Heart left ventricle (tissue), 16 donors: ENCODE measurements around the gene DNASE2B. TPM values are rescaled to one million over a fixed set of nuclear protein-coding genes. Genes with fewer than 3 reads are reported as not detected.

Source experiments
- ATAC-seq, 4 donors: fragments of 200-7000 bp; cut with Tn5 transposase; one replicate each; pipeline ENCODE4 v1.9.1; 2020 to 2022; ENCODE audit warnings: moderate library complexity in 4 of 4, mild to moderate bottlenecking in 3 of 4, moderate number of reproducible peaks in 1 of 4
- DNase-seq, 5 donors: peaks; one replicate each; pipeline ENCODE4 v3.0.0-alpha.2; 2020
- H3K27ac ChIP-seq, 12 donors: fragments of 200-600 bp; sonication (generic) in 4 of 12; one replicate each; pipeline versions ENCODE4 v1.5.0 to v1.8.0; 2016 to 2022; ENCODE audit warnings: mild to moderate bottlenecking in 2 of 12
- H3K27me3 ChIP-seq, 9 donors: fragments of 200-600 bp; sonication (generic) in 2 of 9; one replicate each; pipeline versions ENCODE4 v1.5.1 to v1.8.0; 2016 to 2022; ENCODE audit warnings: mild to moderate bottlenecking in 3 of 9
- H3K36me3 ChIP-seq, 9 donors: fragments of 200-600 bp; sonication (generic) in 2 of 9; one replicate each; pipeline versions ENCODE4 v1.5.0 to v1.8.0; 2018 to 2022; ENCODE audit warnings: mild to moderate bottlenecking in 2 of 9
- H3K4me1 ChIP-seq, 12 donors: fragments of 200-600 bp; sonication (generic) in 4 of 12; one replicate each; pipeline versions ENCODE4 v1.5.0 to v1.8.0; 2016 to 2022; ENCODE audit warnings: mild to moderate bottlenecking in 3 of 12
- H3K4me3 ChIP-seq, 12 donors: fragments of 200-600 bp; sonication (generic) in 4 of 12; one replicate each; pipeline versions ENCODE4 v1.5.0 to v1.8.0; 2017 to 2022; ENCODE audit warnings: mild to moderate bottlenecking in 9 of 12, moderate library complexity in 4 of 12
- H3K9me3 ChIP-seq, 12 donors: fragments of 200-600 bp; sonication (generic) in 4 of 12; one replicate each; pipeline versions ENCODE4 v1.5.0 to v1.8.0; 2016 to 2022; ENCODE audit warnings: mild to moderate bottlenecking in 1 of 12
- CTCF ChIP-seq, 12 donors: fragments of 200-600 bp; sonication (generic) in 4 of 12; IDR thresholded peaks; one replicate each; pipeline versions ENCODE4 v1.5.0 to v1.8.0; 2018 to 2022; ENCODE audit warnings: antibody characterized with exemption in 12 of 12, mild to moderate bottlenecking in 5 of 12
- POLR2A ChIP-seq, 2 donors: fragments of 450-650 bp; IDR thresholded peaks; one replicate each; pipeline ENCODE4 v1.6.1; 2017; ENCODE audit warnings: antibody characterized with exemption in 2 of 2, mild to moderate bottlenecking in 2 of 2, moderate library complexity in 2 of 2
- WGBS, 4 donors: extraction: QIAGEN DNeasy Blood & Tissue Kit in 2 of 4; methylation state at CpG; one replicate each; pipeline versions ENCODE4 v1.1.5 to v1.1.7; 2013 to 2018; 5-methylcytosine and 5-hydroxymethylcytosine counted together
- intact Hi-C, 10 donors: fragments of 100-400 bp; cut with DNase I; formaldehyde crosslinking; loops; one replicate each; pipeline versions ENCODE4 v1.11.1 to v1.14.2; 2022
- polyA plus RNA-seq, 2 donors: library from polyadenylated mRNA; stranded (reverse); fragments of 200-250 nt; gene quantifications; one replicate each; pipeline ENCODE4 v1.2.3, GENCODE V29; 2013
- total RNA-seq, 9 donors: library from RNA; depleted of rRNA in 2 of 9; stranded (reverse); fragments of >200 nt in 2 of 9; fragmentation: NEBNext Ultra II Directional in 3 of 9; extraction: Animal tissue kit (Norgen Biotek cat#: 25700) in 3 of 9; gene quantifications; one replicate each; pipeline versions ENCODE4 v1.1.0 to v1.2.4, GENCODE V29; 2016 to 2023
- donor health status: ischemic (EF 13 %, LVEDD 7.1; RV severe dilation, severe dysfunction).
- donor health status: healthy with polysubstance abuse.
- donor health status: DM: no; HTN: yes; CAD: no.
- donor health status: DM: no; HTN: no; CAD: no.
- donor health status: ischemic (EF 25% LVEDD 6.9; RV normal size, moderate dysfunction).
- donor health status: ischemic (EF 25% LVEDD 5.7; RV mildly dilated, moderate dysfunction).
- donor health status: healthy.
- donor health status: DM: yes; HTN: yes; CAD: no.
- donor health status: ischemic (EF 35%, LVEDD 5.7; RV mildly dilated, moderate dysfunction).
- donor health status: nonischemic (EF 11% LVEDD 7.7; RV severe dilation, severe dysfunction).
- donor health status: DM: yes; HTN: yes; CAD: no.
- donor health status: PGD.
- donor health status: ischemic (EF 29% LVEDD 5.4; RV normal size, mild dysfunction).
- donor health status: nonischemic (EF 23%, LVEDD 6.1; RV moderate dilation, normal function).

The DNASE2B gene
- total and polyA plus RNA-seq, 11 donors, result 0.06 to 0.53 TPM; not detected in 9

- no peaks in the 10 kb centered on the region for H3K9me3 ChIP-seq
- peak overlapping the region in 6 of 12 donors; percentile 7 to 65 (median 50) for H3K27ac ChIP-seq
- 44 to 52% (median 49%) methylated on average over 5 of the region's 5 CpGs for WGBS, 4 donors
- ATAC-seq (peak in 3 of 4 donors; percentile 35 to 59 (median 49)), DNase-seq (peak in 2 of 5 donors; percentile 11 to 33)
- no peak for TF ChIP-seq POLR2A (IDR thresholded peaks at IDR 0.05)
- no peak for TF ChIP-seq CTCF (IDR thresholded peaks at IDR 0.05)
- H3K4me3 ChIP-seq, result no peak overlapping the region
- intact Hi-C loops, result loop anchor here in 1 of 10 donors (5.0 kb wide), 1 partner anchor 73 kb away; the partner anchor contains the start of gene SAMD13
- no peaks in the 10 kb centered on the region for H3K27me3 ChIP-seq
- no peaks in the 10 kb centered on the region for H3K36me3 ChIP-seq
- peaks cover 0 to 34% (median 5%) of the 10 kb centered on the region in 12 donors for H3K4me1 ChIP-seq
These were observed 23.1 kb upstream of the DNASE2B start for GRCh38 chr1:84374991-84375696.

- peak overlapping the region in 2 of 12 donors; percentile 56 to 60 for H3K27ac ChIP-seq
- intact Hi-C loops, result loop anchor here in 1 of 10 donors (5.0 kb wide), 1 partner anchor 74 kb away; the partner anchor contains the start of gene SAMD13
- H3K4me1 ChIP-seq, result peaks cover 0 to 34% (median 5%) of the 10 kb centered on the region in 12 donors
- H3K9me3 ChIP-seq, result no peaks in the 10 kb centered on the region
- ATAC-seq (no peak), DNase-seq (no peak)
- H3K36me3 ChIP-seq, result no peaks in the 10 kb centered on the region
- WGBS, 4 donors, result 67 to 74% (median 72%) methylated on average over 7 of the region's 7 CpGs
- no peak overlapping the region for H3K4me3 ChIP-seq
- no peak for TF ChIP-seq CTCF (IDR thresholded peaks at IDR 0.05)
- no peak for TF ChIP-seq POLR2A (IDR thresholded peaks at IDR 0.05)
- H3K27me3 ChIP-seq, result no peaks in the 10 kb centered on the region
These were observed 22.0 kb upstream of the DNASE2B start for GRCh38 chr1:84376000-84376910.

- peak in 2 of 5 donors; percentile 46 to 50 for DNase-seq
- 29 to 33% (median 31%) methylated on average over 3 of the region's 3 CpGs for WGBS, 4 donors
- Histone ChIP-seq H3K4me1 (peaks cover 0 to 34% (median 5%) of the 10 kb centered on the region in 12 donors), H3K4me3 (no peak overlapping the region), H3K36me3 (no peaks in the 10 kb centered on the region), H3K27ac (no peak overlapping the region), H3K27me3 (no peaks in the 10 kb centered on the region), H3K9me3 (no peaks in the 10 kb centered on the region)
- intact Hi-C loops, result loop anchor here in 1 of 10 donors (5.0 kb wide), 1 partner anchor 75 kb away; the partner anchor contains the start of gene SAMD13
- peak; percentile 45 to 78 (median 65) for ATAC-seq
- no peak for TF ChIP-seq CTCF (IDR thresholded peaks at IDR 0.05)
- TF ChIP-seq POLR2A (IDR thresholded peaks at IDR 0.05), result no peak
These were observed 20.7 kb upstream of the DNASE2B start for GRCh38 chr1:84377480-84378095.
